H1 (cell line): ENCODE measurements around the gene THRB. TPM values are rescaled to one million over a fixed set of nuclear protein-coding genes. Genes with fewer than 3 reads are reported as not detected.

Source experiments
- CTCF ChIA-PET: fragments of 300-600 bp; sonication (Branson Sonifier 250); formaldehyde crosslinking; loops from one replicate; lab custom pipeline; 2021; ENCODE audit not compliant: partially characterized antibody; lab: Charles Lee
- POLR2A ChIA-PET: fragments of 300-600 bp; sonication (Branson Sonifier 250); formaldehyde crosslinking; loops from one replicate; lab custom pipeline; 2021; ENCODE audit warnings: inconsistent platforms; ENCODE audit not compliant: partially characterized antibody; lab: Charles Lee
- DNase-seq, 2 experiments: peaks; one replicate each; pipeline versions ENCODE4 v3.0.0 to v3.0.0-alpha.2; 2010 to 2022; ENCODE audit warnings: low spot score in 2 of 2, low read depth in 1 of 2, mixed read lengths in 1 of 2
- FAIRE-seq: peaks from 2 replicates; lab custom pipeline; 2011; peaks lifted over from hg19 to GRCh38; lab: Jason Lieb, UNC
- H2AFZ ChIP-seq: 2 replicates; pipeline ENCODE4 v1.8.1; 2012; ENCODE audit warnings: low read length, inconsistent platforms
- H2AK5ac ChIP-seq: 2 replicates; pipeline ENCODE4 v1.6.1; 2013; ENCODE audit warnings: low read depth, low read length
- H2BK120ac ChIP-seq: replicated peaks from 2 replicates; pipeline ENCODE3; 2013; ENCODE audit warnings: low read depth, low read length, inconsistent platforms
- H2BK12ac ChIP-seq: 2 replicates; pipeline ENCODE4 v1.6.1; 2013; ENCODE audit warnings: low read depth, low read length
- H2BK15ac ChIP-seq: 2 replicates; pipeline ENCODE4 v1.6.1; 2013; ENCODE audit warnings: low read length
- H2BK20ac ChIP-seq: 2 replicates; pipeline ENCODE4 v1.6.1; 2013; ENCODE audit warnings: low read length
- H2BK5ac ChIP-seq: 2 replicates; pipeline ENCODE4 v1.6.1; 2013; ENCODE audit warnings: low read depth, low read length
- H3K14ac ChIP-seq: 2 replicates; pipeline ENCODE4 v1.6.1; 2013; ENCODE audit warnings: inconsistent platforms; ENCODE audit not compliant: insufficient read length
- H3K18ac ChIP-seq: 2 replicates; pipeline ENCODE4 v1.6.1; 2013; ENCODE audit warnings: low read length; ENCODE audit errors: extremely low read depth
- H3K23ac ChIP-seq: 2 replicates; pipeline ENCODE4 v1.6.1; 2013; ENCODE audit warnings: inconsistent platforms; ENCODE audit not compliant: insufficient read length
- H3K23me2 ChIP-seq: 2 replicates; pipeline ENCODE4 v1.6.1; 2013; ENCODE audit warnings: low read depth, low read length
- H3K27ac ChIP-seq: 2 replicates; pipeline ENCODE4 v1.6.1; 2011; ENCODE audit warnings: low read depth, low read length, inconsistent platforms
- H3K27me3 ChIP-seq, 4 experiments: replicated peaks in 1 of 4; 1 replicate in 1 of 4; 2 replicates in 3 of 4; pipeline versions ENCODE4 v1.6.1 to v1.8.1; 2011 to 2013; ENCODE audit warnings: low read length in 3 of 4, mild to moderate bottlenecking in 3 of 4, inconsistent platforms in 2 of 4, mixed read lengths in 2 of 4, moderate library complexity in 1 of 4; ENCODE audit not compliant: control insufficient read depth in 3 of 4, insufficient read depth in 3 of 4; ENCODE audit errors: extremely low read depth in 1 of 4
- H3K36me3 ChIP-seq, 4 experiments: 2 replicates each; pipeline versions ENCODE4 v1.6.1 to v1.8.1; 2011 to 2013; ENCODE audit warnings: mild to moderate bottlenecking in 4 of 4, low read length in 3 of 4, moderate library complexity in 2 of 4, control low read depth in 1 of 4, inconsistent platforms in 1 of 4; ENCODE audit not compliant: insufficient read depth in 4 of 4, control insufficient read depth in 2 of 4
- H3K4ac ChIP-seq: replicated peaks from 2 replicates; pipeline ENCODE3; 2013; ENCODE audit warnings: low read length, low read depth, mixed read lengths, inconsistent platforms; ENCODE audit not compliant: insufficient read length
- H3K4me1 ChIP-seq, 4 experiments: replicated peaks in 1 of 4; 1 replicate in 1 of 4; 2 replicates in 3 of 4; pipeline versions ENCODE4 v1.6.1 to v1.8.1; 2011 to 2013; ENCODE audit warnings: low read length in 3 of 4, inconsistent platforms in 2 of 4, mixed read lengths in 1 of 4; ENCODE audit not compliant: insufficient read depth in 4 of 4, control insufficient read depth in 3 of 4
- H3K4me2 ChIP-seq, 2 experiments: 2 replicates each; pipeline versions ENCODE4 v1.6.1 to v1.8.1; 2011 to 2013; ENCODE audit warnings: low read depth in 2 of 2, low read length in 2 of 2, control low read depth in 1 of 2, inconsistent platforms in 1 of 2, mild to moderate bottlenecking in 1 of 2; ENCODE audit not compliant: insufficient read depth in 1 of 2
- H3K4me3 ChIP-seq, 4 experiments: fragments of 200-600, 300-600 bp in 1 of 4; sonication (generic), shearing (Covaris generic), sonication (Bioruptor Twin) in 1 of 4; 2 replicates each; pipeline versions ENCODE4 v1.5.1 to v1.8.1; 2011 to 2016; ENCODE audit warnings: low read length in 4 of 4, low read depth in 3 of 4, control low read depth in 2 of 4, inconsistent platforms in 2 of 4, mild to moderate bottlenecking in 2 of 4, mixed read lengths in 1 of 4, moderate library complexity in 1 of 4; ENCODE audit not compliant: insufficient read depth in 2 of 4; ENCODE audit errors: extremely low read depth in 1 of 4
- H3K56ac ChIP-seq: replicated peaks from 2 replicates; pipeline ENCODE3; 2013; ENCODE audit warnings: low read depth, mild to moderate bottlenecking, mixed read lengths, low read length, inconsistent platforms; ENCODE audit not compliant: insufficient read length
- H3K79me1 ChIP-seq: 2 replicates; pipeline ENCODE4 v1.6.1; 2013; ENCODE audit warnings: low read depth, low read length, control low read depth
- H3K79me2 ChIP-seq, 2 experiments: 2 replicates each; pipeline versions ENCODE4 v1.6.1 to v1.8.1; 2012 to 2013; ENCODE audit warnings: low read length in 2 of 2, mild to moderate bottlenecking in 2 of 2, inconsistent platforms in 1 of 2; ENCODE audit not compliant: insufficient read depth in 2 of 2, control insufficient read depth in 1 of 2
- H3K9ac ChIP-seq, 4 experiments: replicated peaks in 1 of 4; 1 replicate in 1 of 4; 2 replicates in 3 of 4; pipeline versions ENCODE4 v1.6.1 to v1.8.1; 2011 to 2013; ENCODE audit warnings: low read depth in 3 of 4, low read length in 3 of 4, control low read depth in 2 of 4, mild to moderate bottlenecking in 2 of 4, moderate library complexity in 2 of 4, inconsistent platforms in 1 of 4; ENCODE audit errors: extremely low read depth in 1 of 4
- H3K9me3 ChIP-seq, 2 experiments: 2 replicates each; pipeline versions ENCODE4 v1.6.1 to v1.8.1; 2012 to 2013; ENCODE audit warnings: mild to moderate bottlenecking in 2 of 2, moderate library complexity in 2 of 2, control low read depth in 1 of 2, inconsistent platforms in 1 of 2, low read depth in 1 of 2, low read length in 1 of 2, mixed read lengths in 1 of 2; ENCODE audit not compliant: insufficient read depth in 2 of 2
- H4K20me1 ChIP-seq, 2 experiments: replicated peaks in 1 of 2; 2 replicates each; pipeline versions ENCODE3 to v1.8.1; 2011 to 2013; ENCODE audit warnings: inconsistent platforms in 2 of 2, low read length in 2 of 2, mild to moderate bottlenecking in 1 of 2; ENCODE audit not compliant: insufficient read depth in 2 of 2, control insufficient read depth in 1 of 2
- H4K5ac ChIP-seq: 2 replicates; pipeline ENCODE4 v1.6.1; 2013; ENCODE audit warnings: low read length, low read depth, mixed read lengths, inconsistent platforms; ENCODE audit not compliant: insufficient read length
- H4K8ac ChIP-seq: 2 replicates; pipeline ENCODE4 v1.8.0; 2013; ENCODE audit warnings: mild to moderate bottlenecking, moderate library complexity, low read length, inconsistent platforms; ENCODE audit not compliant: insufficient read depth; ENCODE audit errors: extremely low read depth
- H4K91ac ChIP-seq: replicated peaks from 2 replicates; pipeline ENCODE3; 2013; ENCODE audit warnings: low read length, mixed read lengths, inconsistent platforms; ENCODE audit not compliant: insufficient read length
- ASH2L ChIP-seq: fragments of 200-600, 300-600 bp; sonication (generic); IDR thresholded peaks from one replicate; pipeline ENCODE4 v1.7.1; 2017; ENCODE audit warnings: low read length
- CBX8 ChIP-seq: fragments of 300-800, 300-1000 bp; sonication (generic); IDR thresholded peaks from 2 replicates; pipeline ENCODE4 v1.7.1; 2016; ENCODE audit warnings: low read depth, low read length, borderline replicate concordance
- CHD2 ChIP-seq: IDR thresholded peaks from 2 replicates; pipeline ENCODE4 v1.6.1; 2012; ENCODE audit warnings: low read length, improper control_type of control experiment
- GABPA ChIP-seq: IDR thresholded peaks from 2 replicates; pipeline ENCODE4 v1.6.1; 2011; ENCODE audit warnings: mild to moderate bottlenecking, low read length, moderate library complexity, borderline replicate concordance; ENCODE audit not compliant: insufficient read depth
- GTF2F1 ChIP-seq: IDR thresholded peaks from 2 replicates; pipeline ENCODE4 v1.6.1; 2012; ENCODE audit warnings: low read depth, low read length, improper control_type of control experiment, borderline replicate concordance
- HDAC6 ChIP-seq: IDR thresholded peaks from one replicate; pipeline ENCODE4 v1.7.1; 2012; ENCODE audit warnings: low read depth, mild to moderate bottlenecking, inconsistent platforms, low read length, moderate library complexity
- MAX ChIP-seq: IDR thresholded peaks from 2 replicates; pipeline ENCODE4 v1.6.1; 2012; ENCODE audit warnings: inconsistent platforms
- RNF2 ChIP-seq: fragments of 200-900, 300-1000 bp; sonication (generic); IDR thresholded peaks from 2 replicates; pipeline ENCODE4 v1.7.1; 2016; ENCODE audit warnings: borderline replicate concordance, low read depth, mild to moderate bottlenecking, antibody characterized with exemption, low read length; ENCODE audit not compliant: poor library complexity, severe bottlenecking; ENCODE audit errors: missing control alignments
- SIX5 ChIP-seq: IDR thresholded peaks from 2 replicates; pipeline ENCODE4 v1.6.1; 2011; ENCODE audit warnings: mild to moderate bottlenecking, low read depth, low read length
- SRF ChIP-seq: IDR thresholded peaks from 2 replicates; pipeline ENCODE4 v1.6.1; 2011; ENCODE audit warnings: mild to moderate bottlenecking, low read depth, low read length, moderate library complexity
- SUZ12 ChIP-seq: fragments of 200-600 bp; sonication (generic); IDR thresholded peaks from 2 replicates; pipeline ENCODE4 v1.6.1; 2012; ENCODE audit warnings: mild to moderate bottlenecking, inconsistent platforms, low read length, moderate library complexity, mixed read lengths
- TAF1 ChIP-seq: IDR thresholded peaks from 2 replicates; pipeline ENCODE4 v1.6.1; 2011; ENCODE audit warnings: mild to moderate bottlenecking, low read depth, low read length
- TBP ChIP-seq: IDR thresholded peaks from 2 replicates; pipeline ENCODE4 v1.6.1; 2011; ENCODE audit warnings: low read depth, low read length, improper control_type of control experiment
- TCF12 ChIP-seq: IDR thresholded peaks from 2 replicates; pipeline ENCODE4 v1.6.1; 2011; ENCODE audit warnings: low read depth, mild to moderate bottlenecking, low read length
- WGBS, 2 experiments: shearing (Covaris generic) in 1 of 2; methylation state at CpG; one replicate each; pipeline versions ENCODE4 v1.1.6 to v1.1.7; 2013 to 2015; ENCODE audit warnings: low lambda C conversion rate in 2 of 2, mixed read lengths in 2 of 2, inconsistent platforms in 1 of 2, low coverage in 1 of 2, missing lambda C conversion rate in 1 of 2; ENCODE audit not compliant: insufficient replicate concordance in 2 of 2, insufficient coverage in 1 of 2, insufficient read length in 1 of 2; ENCODE audit errors: extremely low coverage in 1 of 2, missing lambda C conversion rate in 1 of 2; 5-methylcytosine and 5-hydroxymethylcytosine counted together
- polyA plus RNA-seq, 7 experiments: library from polyadenylated mRNA; depleted of rRNA in 3 of 7; stranded (reverse) in 5 of 7; unstranded in 2 of 7; fragments of >200 nt in 5 of 7; fragments of 200-250 nt in 2 of 7; gene quantifications; 1 replicate in 5 of 7; 2 replicates in 1 of 7; 4 replicates in 1 of 7; pipeline versions ENCODE4 v1.2.1 to v1.2.3, GENCODE V29; 2011 to 2013; ENCODE audit warnings: missing spikeins in 2 of 7, mixed read lengths in 2 of 7
- total RNA-seq: library from RNA; stranded (reverse); fragmentation: NEBNext Ultra II Directional; extraction: Animal tissue kit (Norgen Biotek cat#: 25700); gene quantifications from 2 replicates; pipeline ENCODE4 v1.2.1, GENCODE V29; 2021

THRB gene
- total and polyA plus RNA-seq, 2 of the 8 experiments (the other 6 are each of a cell fraction or from before 2014, with no cell fraction given) = 0.98 to 3.9 TPM

DNA sequence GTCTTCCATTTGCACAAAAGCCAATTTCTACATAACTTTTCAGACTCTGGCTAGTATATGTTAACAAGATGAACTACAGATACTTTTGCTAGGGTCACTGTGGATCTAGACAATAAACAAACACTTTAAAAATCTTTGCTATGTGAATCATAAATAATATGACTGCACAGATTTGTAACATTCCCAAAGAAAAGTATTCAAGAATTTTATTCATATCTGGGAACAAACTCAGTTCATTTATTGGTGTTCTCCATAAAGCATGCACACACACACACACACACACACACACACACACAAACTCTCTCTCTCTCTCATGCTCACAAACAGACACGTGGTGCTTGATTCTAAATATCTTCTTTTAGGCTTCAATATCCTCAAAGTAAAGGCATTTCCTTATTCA, 18.8 kb upstream of the THRB start:
- Histone ChIP-seq H3K56ac (no peak overlapping the region), H2BK15ac (no peak overlapping the region), H4K20me1 (no peaks in the 10 kb centered on the region), H3K9me3 (no peaks in the 10 kb centered on the region), H3K27ac (no peak overlapping the region), H3K4me2 (no peak overlapping the region), H3K4me3 (no peak overlapping the region), H3K18ac (no peak overlapping the region), H3K36me3 (no peaks in the 10 kb centered on the region), H2AFZ (no peak overlapping the region), H3K23me2 (no peaks in the 10 kb centered on the region), H2AK5ac (no peak overlapping the region), H3K4me1 (no peaks in the 10 kb centered on the region; a peak in 1 of 7 replicates), H3K14ac (no peak overlapping the region), H2BK120ac (no peak overlapping the region), H2BK12ac (no peak overlapping the region), H3K27me3 (no peaks in the 10 kb centered on the region), H2BK5ac (no peak overlapping the region), H3K23ac (no peak overlapping the region), H4K8ac (no peak overlapping the region), H4K5ac (no peak overlapping the region), H3K79me1 (no peaks in the 10 kb centered on the region), H4K91ac (no peak overlapping the region), H3K79me2 (no peaks in the 10 kb centered on the region), H3K4ac (no peak overlapping the region), H3K9ac (no peak overlapping the region), H2BK20ac (no peak overlapping the region)
- 71% methylated on average over 1 of the region's 1 CpG; no CpG with 5 or more reads in 1 of the 2 experiments for WGBS, 2 experiments
- FAIRE-seq = no peak
- CTCF ChIA-PET = interaction anchor here (1.4 kb wide), 1 partner anchor 17 kb away, joined by 3 read pairs; no protein-coding TSS in a partner anchor
- no peak for DNase-seq
- POLR2A ChIA-PET = interaction anchor here (1.0 kb wide), 1 partner anchor 21 kb away, joined by 3 read pairs; no protein-coding TSS in a partner anchor
- TF ChIP-seq HDAC6 (no peak), CBX8 (no peak), RNF2 (no peak), TAF1 (no peak), SRF (no peak), GABPA (no peak), MAX (no peak), CHD2 (no peak), SIX5 (no peak), TBP (no peak), SUZ12 (no peak), GTF2F1 (no peak), ASH2L (no peak), TCF12 (no peak)
